ENCODE results near the gene GBP2. TPM values are rescaled to one million over a fixed set of nuclear protein-coding genes. Genes with fewer than 3 reads are reported as not detected.

The GBP2 gene
- total RNA-seq, 2 donors from 2014 or later, result not detected

DNA sequence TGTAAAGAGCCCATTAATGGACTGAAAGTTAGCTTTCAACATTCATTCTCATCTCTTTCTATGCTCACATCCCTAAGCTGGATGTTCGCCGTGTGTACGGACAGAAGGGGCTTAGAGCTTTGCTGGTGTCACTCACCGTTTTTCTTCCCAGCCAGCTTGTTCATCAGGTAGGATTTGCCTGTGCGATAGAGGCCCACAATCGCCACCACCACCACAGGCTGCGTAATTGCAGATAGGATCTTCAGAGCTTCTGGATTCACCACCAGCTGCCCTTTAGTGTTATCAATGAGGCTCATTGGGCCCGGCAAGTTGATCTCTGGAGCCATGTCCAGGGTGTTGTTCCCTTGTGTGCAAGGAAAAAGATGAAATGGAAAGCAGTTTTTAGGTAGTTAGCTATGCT lies 4.3 kb downstream of the GBP2 start:
- Histone ChIP-seq H3K4me3 (ENCODE audit: low read length) (no peak overlapping the region), H3K4me1 (ENCODE audit: control insufficient read depth, insufficient read depth, low read length) (no peaks in the 10 kb centered on the region), H3K36me3 (ENCODE audit: control insufficient read depth, insufficient read depth, low read length) (no peaks in the 10 kb centered on the region), H3K27ac (ENCODE audit: low read depth, low read length) (no peak overlapping the region), H3K27me3 (ENCODE audit: control insufficient read depth, insufficient read depth, low read length, poor library complexity, severe bottlenecking) (no peaks in the 10 kb centered on the region), H3K9ac (ENCODE audit: extremely low read depth, low read length, poor library complexity, severe bottlenecking) (no peak overlapping the region), H3K9me3 (ENCODE audit: control insufficient read depth, low read length) (no peaks in the 10 kb centered on the region)
- 92 to 100% methylated on average over 4 to 8 of the region's 8 CpGs for WGBS, 2 experiments (ENCODE audit: insufficient coverage in 1 of 2, insufficient read length in 1 of 2)
- H3K27ac Mint-ChIP-seq, result no peak overlapping the region
- no peak overlapping the region for H3K4me3 Mint-ChIP-seq
- no peaks in the 10 kb centered on the region for H3K36me3 Mint-ChIP-seq (ENCODE audit: low read depth)
- no peaks in the 10 kb centered on the region for H3K27me3 Mint-ChIP-seq (ENCODE audit: insufficient read depth)
- DNase-seq, result no peak
- no peaks in the 10 kb centered on the region for H3K4me1 Mint-ChIP-seq
- no peaks in the 10 kb centered on the region for H3K9me3 Mint-ChIP-seq
- TF ChIP-seq, protein P1, sequence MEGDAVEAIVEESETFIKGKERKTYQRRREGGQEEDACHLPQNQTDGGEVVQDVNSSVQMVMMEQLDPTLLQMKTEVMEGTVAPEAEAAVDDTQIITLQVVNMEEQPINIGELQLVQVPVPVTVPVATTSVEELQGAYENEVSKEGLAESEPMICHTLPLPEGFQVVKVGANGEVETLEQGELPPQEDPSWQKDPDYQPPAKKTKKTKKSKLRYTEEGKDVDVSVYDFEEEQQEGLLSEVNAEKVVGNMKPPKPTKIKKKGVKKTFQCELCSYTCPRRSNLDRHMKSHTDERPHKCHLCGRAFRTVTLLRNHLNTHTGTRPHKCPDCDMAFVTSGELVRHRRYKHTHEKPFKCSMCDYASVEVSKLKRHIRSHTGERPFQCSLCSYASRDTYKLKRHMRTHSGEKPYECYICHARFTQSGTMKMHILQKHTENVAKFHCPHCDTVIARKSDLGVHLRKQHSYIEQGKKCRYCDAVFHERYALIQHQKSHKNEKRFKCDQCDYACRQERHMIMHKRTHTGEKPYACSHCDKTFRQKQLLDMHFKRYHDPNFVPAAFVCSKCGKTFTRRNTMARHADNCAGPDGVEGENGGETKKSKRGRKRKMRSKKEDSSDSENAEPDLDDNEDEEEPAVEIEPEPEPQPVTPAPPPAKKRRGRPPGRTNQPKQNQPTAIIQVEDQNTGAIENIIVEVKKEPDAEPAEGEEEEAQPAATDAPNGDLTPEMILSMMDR (conservative IDR thresholded peaks at IDR 0.05), result no peak

DNA sequence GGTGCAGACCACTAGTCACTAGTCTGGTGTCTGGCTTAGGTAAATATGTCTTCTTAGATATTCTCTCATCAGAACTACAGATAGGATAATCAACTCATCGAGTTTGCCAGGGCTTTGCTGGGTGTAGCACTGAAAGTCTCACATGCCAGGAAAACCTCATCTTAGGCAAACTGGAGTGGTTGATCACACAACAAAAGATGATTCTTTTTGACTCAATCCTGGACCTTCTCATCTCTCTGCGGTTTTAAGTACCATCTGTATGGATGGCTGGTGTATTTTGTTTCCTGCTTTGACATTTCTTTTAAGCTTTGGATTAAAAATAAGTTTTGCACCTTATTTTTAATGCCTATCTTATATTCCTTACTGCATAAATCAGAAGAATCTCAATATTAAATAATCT lies 11.3 kb downstream of the GBP2 start:
- no peak for DNase-seq
- TF ChIP-seq, protein P1 (conservative IDR thresholded peaks at IDR 0.05), result no peak
- 93% methylated on average over 2 of the region's 2 CpGs; no CpG with 5 or more reads in 1 of the 2 experiments for WGBS, 2 experiments (ENCODE audit: insufficient coverage in 1 of 2, insufficient read length in 1 of 2)
- Mint-ChIP-seq H3K9me3 (no peaks in the 10 kb centered on the region), H3K36me3 (ENCODE audit: low read depth) (no peaks in the 10 kb centered on the region), H3K27ac (no peak overlapping the region), H3K4me1 (no peaks in the 10 kb centered on the region), H3K4me3 (no peak overlapping the region), H3K27me3 (ENCODE audit: insufficient read depth) (no peaks in the 10 kb centered on the region)
- no peak overlapping the region for H3K9ac ChIP-seq (ENCODE audit: extremely low read depth, low read length, poor library complexity, severe bottlenecking)
- no peaks in the 10 kb centered on the region for H3K4me1 ChIP-seq (ENCODE audit: control insufficient read depth, insufficient read depth, low read length)
- H3K27ac ChIP-seq (ENCODE audit: low read depth, low read length), result no peak overlapping the region
- no peaks in the 10 kb centered on the region for H3K27me3 ChIP-seq (ENCODE audit: control insufficient read depth, insufficient read depth, low read length, poor library complexity, severe bottlenecking)
- no peaks in the 10 kb centered on the region for H3K9me3 ChIP-seq (ENCODE audit: control insufficient read depth, low read length)
- H3K4me3 ChIP-seq (ENCODE audit: low read length), result no peak overlapping the region
- no peaks in the 10 kb centered on the region for H3K36me3 ChIP-seq (ENCODE audit: control insufficient read depth, insufficient read depth, low read length)

GRCh38 chr1:89112871-89113613 lies 12.9 kb downstream of the GBP2 start:
- no peak overlapping the region for H3K4me3 ChIP-seq (ENCODE audit: low read length)
- no peak overlapping the region for H3K27ac ChIP-seq (ENCODE audit: low read depth, low read length)
- H3K9ac ChIP-seq (ENCODE audit: extremely low read depth, low read length, poor library complexity, severe bottlenecking), result no peak overlapping the region
- DNase-seq, result no peak
- no peaks in the 10 kb centered on the region for H3K36me3 ChIP-seq (ENCODE audit: control insufficient read depth, insufficient read depth, low read length)
- Mint-ChIP-seq H3K4me1 (no peaks in the 10 kb centered on the region), H3K9me3 (no peaks in the 10 kb centered on the region), H3K27me3 (ENCODE audit: insufficient read depth) (no peaks in the 10 kb centered on the region), H3K36me3 (ENCODE audit: low read depth) (no peaks in the 10 kb centered on the region), H3K27ac (no peak overlapping the region), H3K4me3 (no peak overlapping the region)
- 91 to 96% methylated on average over 4 of the region's 5 CpGs for WGBS, 2 experiments (ENCODE audit: insufficient coverage in 1 of 2, insufficient read length in 1 of 2)
- TF ChIP-seq, protein P1 (conservative IDR thresholded peaks at IDR 0.05), result no peak
- H3K27me3 ChIP-seq (ENCODE audit: control insufficient read depth, insufficient read depth, low read length, poor library complexity, severe bottlenecking), result no peaks in the 10 kb centered on the region
- H3K4me1 ChIP-seq (ENCODE audit: control insufficient read depth, insufficient read depth, low read length), result no peaks in the 10 kb centered on the region
- H3K9me3 ChIP-seq (ENCODE audit: control insufficient read depth, low read length), result no peaks in the 10 kb centered on the region

Measured in endodermal cell (in vitro differentiated cells).